IPS-NIHi7 (cell line): ENCODE measurements around the gene GRID2.

ENCODE experiments used
- DNase-seq: peaks from one replicate; pipeline ENCODE4 v3.0.0; 2012; ENCODE audit warnings: mixed read lengths; ENCODE audit errors: extremely low spot score

Gene GRID2

GRCh38 chr4:93748373-93749291 lies 1444.9 kb downstream of the GRID2 start:
- DNase-seq = no peak

DNA sequence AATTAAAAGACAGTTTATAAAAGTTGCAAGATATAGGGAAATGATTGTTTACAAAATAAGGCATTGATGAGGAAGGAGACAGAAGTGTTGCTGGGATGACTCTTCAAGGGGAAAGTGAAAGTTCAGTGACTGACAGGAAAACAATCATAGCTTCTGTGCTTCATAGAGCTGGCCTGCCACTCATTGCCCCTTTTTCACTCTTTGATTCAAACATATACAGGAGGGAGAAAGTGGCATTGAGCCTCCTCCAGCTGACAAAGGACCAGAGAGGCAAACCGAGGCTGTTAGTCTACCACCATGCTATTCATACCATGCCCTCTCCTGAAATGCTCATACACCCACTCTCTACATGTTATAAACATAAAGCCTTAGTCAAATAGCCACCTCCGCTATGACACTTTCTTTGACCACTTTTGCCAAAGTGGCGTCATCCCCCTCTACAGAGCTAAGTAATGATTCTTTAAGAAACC lies 1445.6 kb downstream of the GRID2 start:
- no peak for DNase-seq

DNA sequence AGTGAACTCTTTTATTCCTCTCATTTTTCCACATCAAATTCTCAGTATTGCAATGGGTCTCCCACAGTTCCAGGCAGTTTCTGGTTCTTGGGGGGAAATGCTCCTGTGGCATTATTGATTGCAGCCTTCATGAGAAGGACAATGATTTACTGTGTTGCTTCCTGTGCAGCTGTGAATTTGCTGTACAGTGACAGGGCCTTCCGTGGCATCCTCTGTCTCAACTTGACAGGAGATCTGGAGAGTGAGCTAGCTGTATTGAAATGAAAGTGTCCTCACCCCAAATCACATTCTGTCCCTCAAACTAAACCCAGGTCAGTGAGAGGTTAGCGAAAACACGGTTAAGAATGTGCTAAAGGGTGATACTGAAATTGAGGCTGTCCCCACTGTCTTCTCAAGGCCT lies 1447.6 kb downstream of the GRID2 start:
- DNase-seq = no peak

DNA sequence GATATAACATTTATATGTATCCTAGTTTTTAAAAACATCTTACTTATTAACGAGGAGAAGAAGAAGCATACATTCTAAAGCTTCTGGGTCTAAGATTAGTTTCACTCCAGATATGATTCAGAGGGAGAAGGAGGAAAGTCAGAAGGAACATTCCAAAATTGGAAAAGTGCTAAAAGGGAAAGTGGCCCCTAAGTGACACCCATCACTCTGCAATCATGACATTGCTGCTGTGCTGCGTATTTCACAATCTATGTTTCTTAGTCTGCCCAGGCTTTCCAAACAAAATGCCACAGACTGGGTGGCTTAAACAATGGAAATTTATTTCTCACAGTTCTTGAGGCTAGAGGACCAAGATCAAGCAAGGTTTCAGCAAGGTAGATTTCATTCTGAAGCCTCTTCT lies 1452.3 kb downstream of the GRID2 start:
- DNase-seq = no peak

DNA sequence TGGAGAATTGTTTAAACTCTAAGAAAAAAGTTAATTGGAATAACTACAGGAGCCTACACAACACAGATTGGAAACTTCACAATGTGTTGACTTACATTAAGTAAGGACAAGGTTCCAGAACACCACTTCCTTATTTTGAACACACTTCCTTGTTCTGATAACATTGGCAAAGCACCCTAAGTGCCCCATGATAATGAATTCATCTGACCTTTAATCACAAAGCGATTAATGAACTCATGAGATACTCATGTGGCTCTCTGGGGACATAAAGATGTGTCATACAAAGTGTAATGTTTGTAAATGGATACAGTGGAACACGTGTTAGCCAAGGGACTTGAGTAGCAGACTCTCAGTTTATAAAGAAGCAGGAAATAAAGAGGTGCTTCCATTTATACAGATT lies 1455.7 kb downstream of the GRID2 start:
- no peak for DNase-seq

DNA sequence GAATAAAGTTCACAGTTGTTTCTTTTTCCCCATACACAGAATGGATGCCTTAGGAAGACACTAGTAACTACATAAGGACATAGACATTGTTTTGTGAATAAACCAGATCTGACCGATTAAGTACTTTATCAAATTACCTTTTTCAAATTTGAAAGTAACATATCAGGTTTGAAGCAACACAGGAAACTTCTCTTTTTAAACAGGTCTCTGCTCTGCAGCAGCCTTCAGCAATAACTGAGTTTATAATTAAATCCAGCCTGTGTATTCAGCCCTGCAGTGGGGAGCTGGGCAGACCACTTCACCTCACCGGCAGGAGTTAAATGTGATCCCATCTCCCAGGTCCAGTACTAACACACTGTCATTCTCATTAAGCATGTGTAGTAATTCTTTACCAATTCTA lies 1456.5 kb downstream of the GRID2 start:
- no peak for DNase-seq

DNA sequence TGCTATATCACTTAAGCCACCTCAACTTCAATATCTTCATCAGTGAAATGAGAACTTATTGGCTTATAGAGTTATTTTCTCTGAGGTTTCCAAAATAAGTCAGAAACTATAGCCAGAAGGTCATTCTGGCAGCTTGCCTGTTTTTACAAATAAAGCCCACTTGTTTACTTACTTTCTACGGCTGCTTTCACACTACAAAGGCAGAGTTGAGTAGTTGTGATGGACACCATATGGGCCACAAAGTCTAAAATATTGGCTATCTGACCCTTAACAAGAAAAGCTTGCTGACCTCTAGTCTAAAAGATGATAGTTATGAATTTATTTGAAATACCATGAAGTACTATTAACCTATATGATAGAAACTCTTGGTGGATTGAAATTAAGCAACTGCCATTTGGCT lies 1457.5 kb downstream of the GRID2 start:
- no peak for DNase-seq

DNA sequence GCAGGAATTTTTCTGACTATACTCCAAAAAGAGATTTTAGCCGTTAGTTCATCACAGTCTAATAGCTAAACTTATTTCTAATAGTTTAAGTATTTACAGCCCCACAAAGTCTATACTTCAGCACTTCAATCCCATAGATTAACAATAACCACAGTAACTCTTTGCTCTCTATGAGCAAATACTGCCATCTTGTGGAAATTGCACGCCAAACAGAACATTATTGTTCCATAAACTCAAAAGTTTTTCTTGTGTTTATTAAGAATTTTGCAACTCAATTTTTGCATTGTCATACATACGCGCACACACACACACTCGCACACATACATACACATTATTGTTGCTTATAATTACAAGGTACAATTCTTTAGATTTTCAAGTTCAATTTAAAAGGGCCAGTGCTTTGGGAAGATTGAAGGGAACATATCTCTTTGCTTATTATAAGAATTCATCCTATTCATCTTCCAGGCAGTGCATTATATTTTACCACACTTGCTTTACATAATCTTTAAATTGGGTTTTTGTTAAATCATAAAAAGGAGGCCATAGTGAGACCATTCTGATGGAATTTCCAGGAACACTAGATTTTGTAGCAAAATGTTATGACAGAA lies 1461.0 kb downstream of the GRID2 start:
- peak; percentile 58 for DNase-seq

GRCh38 chr4:93767917-93768316 lies 1464.2 kb downstream of the GRID2 start:
- no peak for DNase-seq

DNA sequence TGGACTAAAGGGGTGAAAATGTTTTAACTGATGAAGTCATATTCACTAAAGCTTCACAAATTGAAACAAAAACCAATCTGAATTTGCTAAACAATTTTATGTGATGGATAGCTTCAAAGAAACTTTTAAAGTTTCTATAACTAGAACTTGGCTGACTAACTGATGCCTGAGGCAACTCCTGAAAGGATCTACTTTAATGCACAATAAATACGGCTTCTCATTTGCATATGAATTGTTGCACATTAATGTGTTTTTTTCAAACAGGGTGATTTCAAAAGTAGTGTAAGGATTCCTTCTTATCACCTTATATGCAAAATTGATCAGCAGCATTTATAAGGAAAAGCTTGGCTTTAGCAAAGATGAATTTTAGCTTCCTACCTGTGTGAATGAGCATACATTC lies 1466.4 kb downstream of the GRID2 start:
- no peak for DNase-seq

- DNase-seq = no peak
Observed at GRCh38 chr4:93771640-93772411, 1468.1 kb downstream of the GRID2 start.

- DNase-seq = no peak
Observed at GRCh38 chr4:93772858-93773257, 1469.1 kb downstream of the GRID2 start.

DNA sequence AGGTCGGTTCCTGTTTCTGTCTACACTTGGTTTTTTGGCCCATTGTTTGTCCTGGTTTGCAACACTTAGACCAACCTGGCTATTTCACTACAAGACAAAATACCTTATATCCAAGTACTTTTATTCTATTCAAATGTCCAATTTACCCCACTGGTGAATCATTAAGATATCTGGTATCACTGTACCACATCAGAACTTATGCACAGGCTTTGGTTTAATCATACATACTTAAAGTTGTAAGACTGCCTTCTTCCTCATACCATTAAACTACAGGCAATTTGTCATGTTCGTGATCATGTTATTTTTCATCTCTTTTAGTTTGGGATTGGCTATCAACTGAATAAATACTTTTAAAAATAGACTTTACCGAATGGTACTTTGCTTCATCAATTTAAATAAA lies 1471.8 kb downstream of the GRID2 start:
- DNase-seq = no peak

- DNase-seq = no peak
Observed at GRCh38 chr4:93776386-93777080, 1472.8 kb downstream of the GRID2 start.

- DNase-seq = no peak
Observed at GRCh38 chr4:93777081-93777460, 1473.3 kb downstream of the GRID2 start.

DNA sequence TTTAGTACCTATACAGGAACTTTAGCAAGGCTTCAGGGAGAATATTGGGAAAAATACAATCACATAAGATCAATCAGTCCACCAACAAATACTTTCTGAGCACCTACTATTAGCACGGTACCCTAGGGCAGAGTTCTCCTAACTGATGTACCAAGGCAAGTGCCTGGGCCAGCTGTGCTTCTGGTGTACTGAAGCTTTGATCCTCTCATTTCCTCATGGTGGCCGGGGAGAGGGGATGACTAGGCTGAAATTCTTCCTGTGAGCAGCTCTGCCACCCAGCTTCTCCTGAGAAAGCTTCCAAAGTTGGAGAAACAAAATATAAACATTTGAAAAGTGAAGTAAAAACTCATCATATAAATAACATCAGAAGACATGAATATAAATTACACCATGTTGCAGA lies 1475.5 kb downstream of the GRID2 start:
- DNase-seq = no peak

DNA sequence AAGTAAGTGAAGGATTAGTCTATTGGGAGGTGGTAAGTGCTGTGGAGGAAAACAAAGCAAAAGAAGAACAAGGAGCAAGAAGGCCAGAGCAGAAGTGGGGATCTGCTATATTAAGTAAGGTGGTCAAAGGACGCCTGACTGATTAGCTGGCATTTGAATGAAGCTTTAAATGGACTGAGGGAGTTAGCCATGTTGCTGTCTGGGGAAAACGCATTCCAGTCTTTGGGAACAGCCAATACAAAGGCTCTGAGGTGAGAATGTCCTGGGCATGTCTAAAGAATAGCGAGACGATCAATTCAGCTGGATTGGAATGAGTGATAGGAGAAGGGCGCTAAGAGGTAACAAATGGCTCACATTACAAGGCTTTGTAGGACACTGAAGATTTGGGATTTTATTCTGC lies 1476.3 kb downstream of the GRID2 start:
- DNase-seq = no peak

- DNase-seq = no peak
Observed at GRCh38 chr4:93781198-93781597, 1477.4 kb downstream of the GRID2 start.

DNA sequence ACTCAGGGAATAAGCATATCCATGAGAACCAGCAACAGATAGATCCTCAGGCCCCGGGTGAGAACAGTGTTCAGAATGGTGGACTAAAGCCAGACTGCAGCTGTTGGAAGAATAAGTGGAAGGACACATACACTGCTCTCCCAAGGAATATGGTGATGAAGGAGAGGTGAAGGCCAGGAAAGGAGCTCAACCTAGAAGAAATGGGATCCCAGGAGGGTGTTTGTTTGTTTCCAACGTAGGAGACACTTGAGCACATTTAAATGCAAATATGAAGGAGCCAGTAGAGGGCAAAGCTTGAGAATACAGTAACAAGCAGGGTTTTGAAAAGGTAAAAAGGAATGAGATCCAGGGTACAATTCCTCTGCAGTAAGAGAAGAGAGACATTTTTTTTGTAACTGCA lies 1482.4 kb downstream of the GRID2 start:
- DNase-seq = no peak

GRCh38 chr4:93788712-93789111 lies 1484.9 kb downstream of the GRID2 start:
- DNase-seq = peak; percentile 31

GRCh38 chr4:93791570-93792195 lies 1487.9 kb downstream of the GRID2 start:
- peak; percentile 63 for DNase-seq
